ENCODE results near the gene RAB7B. TPM values are rescaled to one million over a fixed set of nuclear protein-coding genes. Genes with fewer than 3 reads are reported as not detected.

The RAB7B gene
- total RNA-seq, 3 donors from 2014 or later, result 0.69 to 1.3 (median 0.76) TPM

DNA sequence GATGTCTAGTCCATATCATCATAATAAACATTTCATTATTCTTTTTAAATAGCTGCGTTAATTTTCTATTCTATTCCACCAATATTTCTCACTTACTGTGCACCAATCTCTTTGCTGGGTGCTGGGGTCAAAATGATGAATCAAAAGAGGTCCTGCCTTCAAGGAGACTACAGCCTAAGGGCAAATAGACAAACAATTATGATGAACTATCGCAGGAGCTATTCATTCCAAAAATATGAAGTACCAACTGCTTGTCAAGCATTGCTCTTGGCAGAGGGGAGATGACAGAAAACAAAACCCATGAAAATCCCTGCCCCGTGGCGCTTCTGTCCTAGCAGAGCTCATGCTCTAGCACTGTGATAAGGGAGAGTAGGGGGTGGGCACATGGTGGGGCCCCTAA, 31.1 kb downstream of the RAB7B start:
- H3K4me1 ChIP-seq (ENCODE audit: low read depth), result no peaks in the 10 kb centered on the region
- no peak overlapping the region for H3K4me3 ChIP-seq
- ATAC-seq (no peak), DNase-seq (no peak)
- no peaks in the 10 kb centered on the region for H3K9me3 ChIP-seq
- intact Hi-C loops (cut with DNase I, micrococcal nuclease), result no loop called here
- H3K36me3 ChIP-seq (ENCODE audit: low read depth), result no peaks in the 10 kb centered on the region
- TF ChIP-seq, protein P1, sequence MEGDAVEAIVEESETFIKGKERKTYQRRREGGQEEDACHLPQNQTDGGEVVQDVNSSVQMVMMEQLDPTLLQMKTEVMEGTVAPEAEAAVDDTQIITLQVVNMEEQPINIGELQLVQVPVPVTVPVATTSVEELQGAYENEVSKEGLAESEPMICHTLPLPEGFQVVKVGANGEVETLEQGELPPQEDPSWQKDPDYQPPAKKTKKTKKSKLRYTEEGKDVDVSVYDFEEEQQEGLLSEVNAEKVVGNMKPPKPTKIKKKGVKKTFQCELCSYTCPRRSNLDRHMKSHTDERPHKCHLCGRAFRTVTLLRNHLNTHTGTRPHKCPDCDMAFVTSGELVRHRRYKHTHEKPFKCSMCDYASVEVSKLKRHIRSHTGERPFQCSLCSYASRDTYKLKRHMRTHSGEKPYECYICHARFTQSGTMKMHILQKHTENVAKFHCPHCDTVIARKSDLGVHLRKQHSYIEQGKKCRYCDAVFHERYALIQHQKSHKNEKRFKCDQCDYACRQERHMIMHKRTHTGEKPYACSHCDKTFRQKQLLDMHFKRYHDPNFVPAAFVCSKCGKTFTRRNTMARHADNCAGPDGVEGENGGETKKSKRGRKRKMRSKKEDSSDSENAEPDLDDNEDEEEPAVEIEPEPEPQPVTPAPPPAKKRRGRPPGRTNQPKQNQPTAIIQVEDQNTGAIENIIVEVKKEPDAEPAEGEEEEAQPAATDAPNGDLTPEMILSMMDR (IDR thresholded peaks at IDR 0.05), result no peak

DNA sequence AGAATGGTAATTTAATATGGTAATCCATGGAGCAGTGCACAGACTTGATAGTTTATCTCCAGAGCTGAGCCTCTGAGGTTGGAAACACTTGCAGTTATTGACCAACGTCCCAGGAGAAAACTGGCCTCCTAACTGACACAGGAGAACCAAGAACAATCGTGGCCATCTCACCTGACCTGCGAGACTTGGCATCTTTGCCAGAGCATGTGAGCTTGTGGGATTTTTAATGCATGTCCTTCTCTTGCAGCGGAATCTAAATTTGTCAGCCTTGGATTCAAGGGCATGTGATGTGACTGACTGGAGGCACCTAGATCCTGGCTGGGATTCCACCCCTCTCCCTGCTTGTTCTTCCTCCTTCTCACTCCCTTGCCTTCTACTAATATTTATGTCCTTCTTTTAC, 32.1 kb downstream of the RAB7B start:
- TF ChIP-seq, protein P1 (IDR thresholded peaks at IDR 0.05), result no peak
- DNase-seq (no peak), ATAC-seq (no peak)
- Histone ChIP-seq H3K4me1 (ENCODE audit: low read depth) (no peaks in the 10 kb centered on the region), H3K9me3 (no peaks in the 10 kb centered on the region), H3K4me3 (no peak overlapping the region), H3K36me3 (ENCODE audit: low read depth) (no peaks in the 10 kb centered on the region)
- intact Hi-C loops (cut with DNase I, micrococcal nuclease), result no loop called here

DNA sequence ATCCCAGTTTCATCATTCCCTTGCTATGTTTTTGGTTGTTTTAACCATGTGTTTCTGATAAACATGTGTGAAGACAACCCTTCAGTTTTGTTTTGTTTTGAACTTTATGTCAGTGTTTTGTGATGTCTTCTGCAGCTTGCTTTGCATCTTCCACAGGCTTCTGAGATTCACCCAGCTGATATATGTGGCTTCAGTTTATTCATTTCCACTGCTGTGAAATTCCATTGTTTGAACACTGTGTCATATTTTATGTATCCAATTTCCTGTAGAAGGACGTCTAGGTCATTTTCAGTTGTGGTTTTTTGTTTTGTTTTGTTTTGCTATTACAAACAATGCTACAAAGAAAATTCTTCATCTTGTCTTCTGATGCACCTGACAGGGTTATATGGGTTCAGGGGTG, 32.7 kb downstream of the RAB7B start:
- Histone ChIP-seq H3K9me3 (no peaks in the 10 kb centered on the region), H3K4me3 (no peak overlapping the region), H3K36me3 (ENCODE audit: low read depth) (no peaks in the 10 kb centered on the region), H3K4me1 (ENCODE audit: low read depth) (no peaks in the 10 kb centered on the region)
- intact Hi-C loops (cut with DNase I, micrococcal nuclease), result no loop called here
- DNase-seq (no peak), ATAC-seq (no peak)
- TF ChIP-seq, protein P1 (IDR thresholded peaks at IDR 0.05), result no peak

DNA sequence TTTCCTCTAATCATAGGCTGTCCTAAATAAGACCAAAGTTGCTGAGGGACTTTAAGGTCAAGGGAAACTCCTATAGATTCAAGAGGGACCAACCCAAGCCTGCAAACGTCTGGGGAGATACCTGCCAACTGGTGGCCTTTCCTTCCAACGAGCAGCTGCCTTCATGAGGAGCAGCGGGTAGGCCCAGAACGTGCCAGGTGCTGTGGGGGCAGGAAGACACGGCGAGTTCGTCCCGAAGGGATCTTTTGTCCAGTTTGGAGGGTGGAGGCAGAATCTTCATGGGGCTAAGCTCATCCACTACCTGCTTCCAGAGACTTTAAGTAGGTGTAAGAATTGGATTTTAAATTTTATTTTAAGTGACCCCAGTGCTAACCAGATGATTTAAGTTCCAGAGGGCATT, 34.0 kb downstream of the RAB7B start:
- Histone ChIP-seq H3K4me3 (no peak overlapping the region), H3K36me3 (ENCODE audit: low read depth) (no peaks in the 10 kb centered on the region), H3K4me1 (ENCODE audit: low read depth) (no peaks in the 10 kb centered on the region), H3K9me3 (no peaks in the 10 kb centered on the region)
- intact Hi-C loops (cut with DNase I, micrococcal nuclease), result no loop called here
- DNase-seq (no peak), ATAC-seq (no peak)
- TF ChIP-seq, protein P1 (IDR thresholded peaks at IDR 0.05), result no peak

DNA sequence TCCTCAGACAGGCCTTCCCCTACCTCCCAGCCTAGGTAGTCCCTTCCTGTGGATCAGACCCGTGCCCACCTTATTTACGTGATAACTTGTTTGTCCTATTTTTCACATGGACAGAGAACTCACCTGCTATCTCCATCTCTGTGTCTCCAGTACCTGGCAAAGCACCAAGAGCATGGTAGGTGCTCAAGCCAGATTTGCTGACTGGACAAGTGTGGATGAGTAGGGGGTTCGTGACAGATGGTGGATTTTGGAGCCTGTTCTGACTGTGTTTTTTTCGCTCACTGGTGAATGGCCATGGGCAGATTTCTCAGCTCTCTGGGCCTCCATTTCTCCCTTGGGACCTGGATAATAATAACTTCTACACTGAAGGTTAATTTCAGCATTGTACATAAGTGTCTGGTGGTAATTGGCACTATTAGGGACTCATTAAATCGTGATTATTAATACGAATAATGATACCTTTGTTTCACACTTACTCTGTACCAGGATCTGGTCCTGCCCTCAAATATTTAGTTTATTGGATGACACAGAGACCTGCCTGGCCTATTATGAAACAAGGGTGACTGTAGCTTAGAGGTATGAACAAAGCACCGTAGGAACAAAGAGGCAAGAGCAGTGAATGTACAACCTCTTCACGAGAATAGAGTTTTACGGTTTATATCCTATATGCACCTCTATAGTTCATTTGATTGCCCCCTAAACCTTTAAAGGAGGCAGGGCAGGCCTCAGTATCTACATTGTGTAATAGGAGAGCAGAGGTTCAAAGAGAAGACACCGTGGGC, 35.5 kb downstream of the RAB7B start:
- H3K36me3 ChIP-seq (ENCODE audit: low read depth), result no peaks in the 10 kb centered on the region
- DNase-seq (no peak), ATAC-seq (no peak)
- H3K4me1 ChIP-seq (ENCODE audit: low read depth), result no peaks in the 10 kb centered on the region
- TF ChIP-seq, protein P1 (IDR thresholded peaks at IDR 0.05), result no peak
- H3K9me3 ChIP-seq, result no peaks in the 10 kb centered on the region
- intact Hi-C loops (cut with DNase I, micrococcal nuclease), result no loop called here
- H3K4me3 ChIP-seq, result no peak overlapping the region

Measured in mucosa of descending colon (tissue), 3 donors.